Astrocyte of the cerebellum (primary cell): ENCODE measurements around the gene RPL36A.

Experiments
- DNase-seq: peaks from one replicate; pipeline ENCODE4 v3.0.0-alpha.2; 2011; ENCODE audit warnings: low read depth
- H3K4me3 ChIP-seq: 2 replicates; pipeline ENCODE4 v1.5.1; 2011; ENCODE audit warnings: mild to moderate bottlenecking, low read depth, low read length, moderate library complexity
- in situ Hi-C: cut with HindIII; loops from 2 replicates; pipeline ENCODE4 v1.10.0; 2017; ENCODE audit warnings: low sequenced_read_pairs
- TF ChIP-seq, protein P1 (sequence below): IDR thresholded peaks from 2 replicates; pipeline ENCODE4 v1.5.1; 2012; ENCODE audit warnings: low read length, low read depth, moderate library complexity, mild to moderate bottlenecking; ENCODE audit errors: missing control alignments

Gene RPL36A

DNA sequence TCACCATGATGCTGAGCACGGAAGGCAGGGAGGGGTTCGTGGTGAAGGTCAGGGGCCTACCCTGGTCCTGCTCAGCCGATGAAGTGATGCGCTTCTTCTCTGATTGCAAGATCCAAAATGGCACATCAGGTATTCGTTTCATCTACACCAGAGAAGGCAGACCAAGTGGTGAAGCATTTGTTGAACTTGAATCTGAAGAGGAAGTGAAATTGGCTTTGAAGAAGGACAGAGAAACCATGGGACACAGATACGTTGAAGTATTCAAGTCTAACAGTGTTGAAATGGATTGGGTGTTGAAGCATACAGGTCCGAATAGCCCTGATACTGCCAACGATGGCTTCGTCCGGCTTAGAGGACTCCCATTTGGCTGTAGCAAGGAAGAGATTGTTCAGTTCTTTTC, 21.2 kb downstream of the RPL36A start:
- in situ Hi-C loops, result no loop called here
- TF ChIP-seq, protein P1, sequence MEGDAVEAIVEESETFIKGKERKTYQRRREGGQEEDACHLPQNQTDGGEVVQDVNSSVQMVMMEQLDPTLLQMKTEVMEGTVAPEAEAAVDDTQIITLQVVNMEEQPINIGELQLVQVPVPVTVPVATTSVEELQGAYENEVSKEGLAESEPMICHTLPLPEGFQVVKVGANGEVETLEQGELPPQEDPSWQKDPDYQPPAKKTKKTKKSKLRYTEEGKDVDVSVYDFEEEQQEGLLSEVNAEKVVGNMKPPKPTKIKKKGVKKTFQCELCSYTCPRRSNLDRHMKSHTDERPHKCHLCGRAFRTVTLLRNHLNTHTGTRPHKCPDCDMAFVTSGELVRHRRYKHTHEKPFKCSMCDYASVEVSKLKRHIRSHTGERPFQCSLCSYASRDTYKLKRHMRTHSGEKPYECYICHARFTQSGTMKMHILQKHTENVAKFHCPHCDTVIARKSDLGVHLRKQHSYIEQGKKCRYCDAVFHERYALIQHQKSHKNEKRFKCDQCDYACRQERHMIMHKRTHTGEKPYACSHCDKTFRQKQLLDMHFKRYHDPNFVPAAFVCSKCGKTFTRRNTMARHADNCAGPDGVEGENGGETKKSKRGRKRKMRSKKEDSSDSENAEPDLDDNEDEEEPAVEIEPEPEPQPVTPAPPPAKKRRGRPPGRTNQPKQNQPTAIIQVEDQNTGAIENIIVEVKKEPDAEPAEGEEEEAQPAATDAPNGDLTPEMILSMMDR, result no peak
- no peak overlapping the region for H3K4me3 ChIP-seq

GRCh38 chrX:101415180-101416145, 24.7 kb downstream of the RPL36A start:
- peak; percentile 74 for DNase-seq
- in situ Hi-C loops, result no loop called here
- H3K4me3 ChIP-seq, result no peak overlapping the region
- TF ChIP-seq, protein P1, result peak; percentile 79

More for the DNA sequence above, 21.2 kb downstream of the RPL36A start:
- no peak for DNase-seq

GRCh38 chrX:101416691-101417090, 25.9 kb downstream of the RPL36A start:
- TF ChIP-seq, protein P1, result no peak
- DNase-seq, result no peak
- in situ Hi-C loops, result no loop called here
- no peak overlapping the region for H3K4me3 ChIP-seq

GRCh38 chrX:101417190-101417589, 26.4 kb downstream of the RPL36A start:
- no peak overlapping the region for H3K4me3 ChIP-seq
- TF ChIP-seq, protein P1, result no peak
- in situ Hi-C loops, result no loop called here
- no peak for DNase-seq

- in situ Hi-C loops, result no loop called here
- TF ChIP-seq, protein P1, result no peak
- DNase-seq, result no peak
- peak overlapping the region; percentile 33 for H3K4me3 ChIP-seq
Observed at GRCh38 chrX:101417981-101418841, 27.4 kb downstream of the RPL36A start.

DNA sequence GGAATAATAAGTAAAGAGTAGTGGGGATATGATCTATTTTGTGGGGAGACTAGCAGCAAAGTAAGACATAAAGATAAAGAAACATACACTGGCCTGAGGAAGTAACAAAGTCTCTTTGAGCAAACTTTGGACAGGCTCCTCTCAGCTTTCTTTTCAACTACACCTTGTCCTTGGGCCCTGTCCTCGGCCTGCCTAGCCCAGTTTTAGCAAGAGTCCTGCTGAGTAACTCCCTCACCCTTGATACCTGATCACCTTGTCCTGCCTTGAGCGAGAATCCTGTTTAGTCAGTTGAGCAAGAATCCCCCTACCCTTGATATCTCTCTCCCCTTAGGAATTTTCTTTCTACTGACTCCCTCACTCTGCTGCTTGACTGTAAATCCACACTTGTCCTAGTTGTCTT, 28.7 kb downstream of the RPL36A start:
- H3K4me3 ChIP-seq, result no peak overlapping the region
- TF ChIP-seq, protein P1, result no peak
- DNase-seq, result no peak
- in situ Hi-C loops, result no loop called here
